ENCODE results near the gene CDON. TPM values are rescaled to one million over a fixed set of nuclear protein-coding genes. Genes with fewer than 3 reads are reported as not detected.

The CDON gene
- total RNA-seq, 1 donor from 2014 or later, result 21.0 TPM

GRCh38 chr11:126101930-126102283 is 39.2 kb upstream of the CDON start:
- Mint-ChIP-seq H3K4me1 (ENCODE audit: low read depth, unreplicated experiment) (peaks cover 13% of the 10 kb centered on the region), H3K4me3 (ENCODE audit: unreplicated experiment) (no peak overlapping the region), H3K9me3 (ENCODE audit: unreplicated experiment) (peaks cover 1% of the 10 kb centered on the region), H3K27ac (ENCODE audit: unreplicated experiment) (no peak overlapping the region), H3K36me3 (ENCODE audit: unreplicated experiment) (no peaks in the 10 kb centered on the region), H3K27me3 (ENCODE audit: unreplicated experiment) (peaks cover 11% of the 10 kb centered on the region)
- no peak for DNase-seq
- no peak for TF ChIP-seq CTCF (IDR thresholded peaks at IDR 0.05; ENCODE audit: partially characterized antibody, unreplicated experiment)

GRCh38 chr11:126101251-126101929 is 38.7 kb upstream of the CDON start:
- Mint-ChIP-seq H3K36me3 (ENCODE audit: unreplicated experiment) (no peaks in the 10 kb centered on the region), H3K9me3 (ENCODE audit: unreplicated experiment) (peaks cover 1% of the 10 kb centered on the region), H3K4me1 (ENCODE audit: low read depth, unreplicated experiment) (peaks cover 13% of the 10 kb centered on the region), H3K4me3 (ENCODE audit: unreplicated experiment) (no peak overlapping the region), H3K27ac (ENCODE audit: unreplicated experiment) (no peak overlapping the region), H3K27me3 (ENCODE audit: unreplicated experiment) (peaks cover 10% of the 10 kb centered on the region)
- DNase-seq, result no peak
- no peak for TF ChIP-seq CTCF (IDR thresholded peaks at IDR 0.05; ENCODE audit: partially characterized antibody, unreplicated experiment)

- H3K27ac Mint-ChIP-seq (ENCODE audit: unreplicated experiment), result no peak overlapping the region
- no peak for TF ChIP-seq CTCF (IDR thresholded peaks at IDR 0.05; ENCODE audit: partially characterized antibody, unreplicated experiment)
- H3K4me3 Mint-ChIP-seq (ENCODE audit: unreplicated experiment), result no peak overlapping the region
- no peak for DNase-seq
- H3K36me3 Mint-ChIP-seq (ENCODE audit: unreplicated experiment), result no peaks in the 10 kb centered on the region
- peaks cover 1% of the 10 kb centered on the region for H3K9me3 Mint-ChIP-seq (ENCODE audit: unreplicated experiment)
- peaks cover 6% of the 10 kb centered on the region for H3K27me3 Mint-ChIP-seq (ENCODE audit: unreplicated experiment)
- H3K4me1 Mint-ChIP-seq (ENCODE audit: low read depth, unreplicated experiment), result peaks cover 13% of the 10 kb centered on the region
Observed at GRCh38 chr11:126100716-126101115, 38.0 kb upstream of the CDON start.

- no peaks in the 10 kb centered on the region for H3K4me1 Mint-ChIP-seq (ENCODE audit: low read depth, unreplicated experiment)
- DNase-seq, result no peak
- peaks cover 2% of the 10 kb centered on the region for H3K27me3 Mint-ChIP-seq (ENCODE audit: unreplicated experiment)
- H3K27ac Mint-ChIP-seq (ENCODE audit: unreplicated experiment), result no peak overlapping the region
- H3K4me3 Mint-ChIP-seq (ENCODE audit: unreplicated experiment), result no peak overlapping the region
- TF ChIP-seq CTCF (IDR thresholded peaks at IDR 0.05; ENCODE audit: partially characterized antibody, unreplicated experiment), result no peak
- H3K9me3 Mint-ChIP-seq (ENCODE audit: unreplicated experiment), result peaks cover 1% of the 10 kb centered on the region
- no peaks in the 10 kb centered on the region for H3K36me3 Mint-ChIP-seq (ENCODE audit: unreplicated experiment)
Observed at GRCh38 chr11:126098204-126098769, 35.6 kb upstream of the CDON start.

- Mint-ChIP-seq H3K4me1 (ENCODE audit: low read depth, unreplicated experiment) (no peaks in the 10 kb centered on the region), H3K27me3 (ENCODE audit: unreplicated experiment) (no peaks in the 10 kb centered on the region), H3K9me3 (ENCODE audit: unreplicated experiment) (no peaks in the 10 kb centered on the region), H3K27ac (ENCODE audit: unreplicated experiment) (no peak overlapping the region), H3K4me3 (ENCODE audit: unreplicated experiment) (no peak overlapping the region), H3K36me3 (ENCODE audit: unreplicated experiment) (no peaks in the 10 kb centered on the region)
- no peak for DNase-seq
- no peak for TF ChIP-seq CTCF (IDR thresholded peaks at IDR 0.05; ENCODE audit: partially characterized antibody, unreplicated experiment)
Observed at GRCh38 chr11:126095745-126096144, 33.1 kb upstream of the CDON start.
